NT2/D1 (cell line): Measurements from ENCODE around the gene TPMT.

ENCODE experiments used
- DNase-seq: peaks from one replicate; pipeline ENCODE4 v3.0.0-alpha.2; 2011; ENCODE audit warnings: low read depth, low spot score
- H3K27me3 ChIP-seq: 2 replicates; pipeline ENCODE4 v1.6.0; 2011; ENCODE audit warnings: mild to moderate bottlenecking; ENCODE audit not compliant: insufficient read length, insufficient read depth
- H3K36me3 ChIP-seq: 2 replicates; pipeline ENCODE4 v1.6.1; 2011; ENCODE audit warnings: mild to moderate bottlenecking, low read length, mixed read lengths; ENCODE audit not compliant: insufficient read depth, insufficient read length
- H3K4me1 ChIP-seq: 2 replicates; pipeline ENCODE4 v1.5.1; 2011; ENCODE audit not compliant: insufficient read depth, insufficient read length
- H3K4me3 ChIP-seq: 2 replicates; pipeline ENCODE4 v1.5.1; 2011; ENCODE audit warnings: low read depth; ENCODE audit not compliant: insufficient read length
- H3K9ac ChIP-seq: 2 replicates; pipeline ENCODE4 v1.6.0; 2011; ENCODE audit warnings: low read depth; ENCODE audit not compliant: insufficient read length
- H3K9me3 ChIP-seq: 2 replicates; pipeline ENCODE4 v1.5.1; 2011; ENCODE audit warnings: mild to moderate bottlenecking, low read length; ENCODE audit not compliant: insufficient read depth
- SUZ12 ChIP-seq: IDR thresholded peaks from 2 replicates; pipeline ENCODE4 v1.6.1; 2011; ENCODE audit not compliant: insufficient read length, insufficient read depth; ENCODE audit errors: extremely low read depth
- YY1 ChIP-seq: IDR thresholded peaks from 2 replicates; pipeline ENCODE4 v1.6.1; 2011; ENCODE audit not compliant: insufficient read length, insufficient read depth
- ZNF274 ChIP-seq: IDR thresholded peaks from 2 replicates; pipeline ENCODE4 v1.6.1; 2011; ENCODE audit warnings: mild to moderate bottlenecking, low read depth, low read length

The TPMT gene

GRCh38 chr6:18099511-18099910 lies 55.4 kb downstream of the TPMT start:
- Histone ChIP-seq H3K4me3 (no peak overlapping the region), H3K9me3 (no peaks in the 10 kb centered on the region), H3K9ac (no peak overlapping the region), H3K4me1 (no peaks in the 10 kb centered on the region), H3K27me3 (no peaks in the 10 kb centered on the region), H3K36me3 (no peaks in the 10 kb centered on the region)
- no peak for DNase-seq
- TF ChIP-seq ZNF274 (no peak), YY1 (no peak), SUZ12 (no peak)

- H3K27me3 ChIP-seq, result no peaks in the 10 kb centered on the region
- H3K9ac ChIP-seq, result no peak overlapping the region
- no peaks in the 10 kb centered on the region for H3K36me3 ChIP-seq
- TF ChIP-seq YY1 (no peak), ZNF274 (no peak), SUZ12 (no peak)
- no peak overlapping the region for H3K4me3 ChIP-seq
- DNase-seq, result no peak
- H3K9me3 ChIP-seq, result peaks cover 2% of the 10 kb centered on the region; the same call in 1 of the 2 replicates
- no peaks in the 10 kb centered on the region for H3K4me1 ChIP-seq
Measured at GRCh38 chr6:18096423-18096822, 58.5 kb downstream of the TPMT start.

GRCh38 chr6:18091382-18091781 lies 63.5 kb downstream of the TPMT start:
- no peaks in the 10 kb centered on the region for H3K36me3 ChIP-seq
- peaks cover 27% of the 10 kb centered on the region for H3K9me3 ChIP-seq
- DNase-seq, result no peak
- TF ChIP-seq ZNF274 (no peak), SUZ12 (no peak), YY1 (no peak)
- H3K9ac ChIP-seq, result no peak overlapping the region
- H3K27me3 ChIP-seq, result no peaks in the 10 kb centered on the region
- H3K4me1 ChIP-seq, result no peaks in the 10 kb centered on the region
- H3K4me3 ChIP-seq, result no peak overlapping the region

DNA sequence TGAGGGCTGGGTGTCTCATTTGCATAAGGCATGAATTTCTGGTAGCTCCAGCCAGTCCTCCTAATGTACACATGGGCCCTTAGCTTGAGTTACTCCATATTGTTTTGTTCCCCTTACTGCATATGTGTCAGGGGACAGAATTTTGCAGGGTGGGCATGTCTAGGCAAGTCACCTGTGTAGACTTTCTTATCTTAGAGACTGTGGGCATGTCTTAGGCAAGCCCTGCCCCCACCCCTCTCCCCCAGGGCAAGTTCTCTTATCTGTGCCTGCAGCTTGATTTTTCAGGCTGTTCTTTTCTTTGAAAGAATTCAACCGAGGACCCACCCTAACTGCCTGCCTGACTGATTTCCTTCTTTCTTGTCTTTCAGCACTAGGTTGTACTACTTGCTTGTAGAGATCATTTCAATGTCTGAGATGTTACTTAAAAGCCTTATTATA lies 64.5 kb downstream of the TPMT start:
- no peak for DNase-seq
- H3K9ac ChIP-seq, result no peak overlapping the region
- no peaks in the 10 kb centered on the region for H3K4me1 ChIP-seq
- TF ChIP-seq ZNF274 (no peak), YY1 (no peak), SUZ12 (no peak)
- H3K9me3 ChIP-seq, result peaks cover 27% of the 10 kb centered on the region
- H3K4me3 ChIP-seq, result no peak overlapping the region
- H3K36me3 ChIP-seq, result no peaks in the 10 kb centered on the region
- H3K27me3 ChIP-seq, result no peaks in the 10 kb centered on the region

- Histone ChIP-seq H3K4me3 (no peak overlapping the region), H3K27me3 (no peaks in the 10 kb centered on the region), H3K4me1 (no peaks in the 10 kb centered on the region), H3K36me3 (no peaks in the 10 kb centered on the region), H3K9ac (no peak overlapping the region), H3K9me3 (peaks cover 31% of the 10 kb centered on the region)
- DNase-seq, result no peak
- TF ChIP-seq ZNF274 (no peak), SUZ12 (no peak), YY1 (no peak)
Measured at GRCh38 chr6:18088419-18089296, 66.2 kb downstream of the TPMT start.

DNA sequence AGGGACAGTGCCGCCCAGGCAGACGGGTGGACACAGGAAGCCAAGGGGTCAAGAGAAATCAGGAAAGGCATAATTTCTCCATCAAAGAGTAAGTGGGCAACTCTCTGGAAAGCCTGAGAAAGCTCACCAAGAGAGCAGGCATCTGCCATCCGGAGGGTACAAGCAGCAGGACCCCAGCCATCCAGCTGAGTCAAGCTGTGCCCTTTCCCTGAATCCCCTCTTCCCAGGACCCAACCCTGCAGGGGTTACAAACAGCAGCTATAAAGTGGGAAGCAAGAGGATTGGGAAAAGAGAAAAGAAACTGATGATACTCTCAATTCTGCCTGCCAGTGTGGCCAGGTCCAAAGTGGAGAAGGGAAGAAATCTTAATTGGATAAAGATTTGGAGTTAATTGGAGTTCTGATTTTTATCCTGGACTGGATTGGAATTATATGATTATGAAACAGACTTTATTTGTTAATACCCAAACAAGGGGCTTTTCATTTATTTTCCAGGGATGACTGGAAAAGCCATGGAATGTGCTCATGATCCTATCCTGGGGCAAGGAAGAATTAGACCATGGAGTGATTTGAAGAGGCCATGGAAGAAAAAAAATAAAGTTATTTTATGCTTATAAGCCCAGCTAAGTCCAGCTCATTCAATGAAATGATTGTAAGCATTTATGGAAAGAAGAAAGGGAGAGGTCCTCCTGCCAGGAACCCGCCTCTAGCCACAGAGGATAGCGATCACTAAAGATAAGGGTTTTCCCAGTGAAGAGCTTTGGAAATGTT lies 67.3 kb downstream of the TPMT start:
- TF ChIP-seq ZNF274 (no peak), SUZ12 (no peak), YY1 (no peak)
- H3K9ac ChIP-seq, result no peak overlapping the region
- H3K36me3 ChIP-seq, result no peaks in the 10 kb centered on the region
- peaks cover 31% of the 10 kb centered on the region for H3K9me3 ChIP-seq
- DNase-seq, result no peak
- no peaks in the 10 kb centered on the region for H3K27me3 ChIP-seq
- H3K4me1 ChIP-seq, result no peaks in the 10 kb centered on the region
- no peak overlapping the region for H3K4me3 ChIP-seq
